ENCODE measurements around the gene TMEM132C.
A peak's percentile ranks its signal among the peaks of the same experiment; 100 is the strongest.

The TMEM132C gene

GRCh38 chr12:128290938-128291337 is 24.0 kb downstream of the TMEM132C start:
- DNase-seq: no peak

GRCh38 chr12:128298091-128298748 is 31.2 kb downstream of the TMEM132C start:
- DNase-seq: no peak

GRCh38 chr12:128305336-128305892 is 38.4 kb downstream of the TMEM132C start:
- DNase-seq: no peak

- no peak for DNase-seq
Observed at GRCh38 chr12:128307791-128308190, 40.8 kb downstream of the TMEM132C start.

- no peak for DNase-seq
Observed at GRCh38 chr12:128312661-128313060, 45.7 kb downstream of the TMEM132C start.

- no peak for DNase-seq
Observed at GRCh38 chr12:128313931-128314330, 47.0 kb downstream of the TMEM132C start.

GRCh38 chr12:128314611-128315010 is 47.6 kb downstream of the TMEM132C start:
- DNase-seq: no peak

GRCh38 chr12:128316078-128316477 is 49.1 kb downstream of the TMEM132C start:
- DNase-seq: no peak

- no peak for DNase-seq
Observed at GRCh38 chr12:128316973-128317526, 50.1 kb downstream of the TMEM132C start.

- DNase-seq: no peak
Observed at GRCh38 chr12:128318341-128318740, 51.4 kb downstream of the TMEM132C start.

- DNase-seq: no peak
Observed at GRCh38 chr12:128318946-128319345, 52.0 kb downstream of the TMEM132C start.

GRCh38 chr12:128322341-128322740 is 55.4 kb downstream of the TMEM132C start:
- DNase-seq: peak in 1 of 2 experiments; percentile 20

- no peak for DNase-seq
Observed at GRCh38 chr12:128323145-128323920, 56.4 kb downstream of the TMEM132C start.

- DNase-seq: no peak
Observed at GRCh38 chr12:128325646-128326045, 58.7 kb downstream of the TMEM132C start.

GRCh38 chr12:128326406-128326805 is 59.4 kb downstream of the TMEM132C start:
- DNase-seq: no peak

GRCh38 chr12:128328961-128329360 is 62.0 kb downstream of the TMEM132C start:
- no peak for DNase-seq

- peak in 1 of 2 experiments; percentile 10 for DNase-seq
Observed at GRCh38 chr12:128336204-128337070, 69.5 kb downstream of the TMEM132C start.

GRCh38 chr12:128337071-128337345 is 70.0 kb downstream of the TMEM132C start:
- DNase-seq: no peak

GRCh38 chr12:128337431-128338170 is 70.6 kb downstream of the TMEM132C start:
- DNase-seq: no peak

GRCh38 chr12:128338386-128339125 is 71.6 kb downstream of the TMEM132C start:
- DNase-seq: no peak

- DNase-seq: no peak
Observed at GRCh38 chr12:128339126-128339520, 72.2 kb downstream of the TMEM132C start.

Measured in cerebellar nuclear complex (tissue), 1 donor.